Hepatocyte (in vitro differentiated cells): Measurements from ENCODE around the gene PARN. TPM values are rescaled to one million over a fixed set of nuclear protein-coding genes. Genes with fewer than 3 reads are reported as not detected.

ENCODE experiments used
- DNase-seq: peaks from one replicate; pipeline ENCODE4 v3.0.0-alpha.2; 2016; ENCODE audit warnings: low spot score
- H2AFZ ChIP-seq: fragments of 200-600 bp; sonication (generic); 2 replicates; pipeline ENCODE4 v1.6.0; 2016; ENCODE audit warnings: antibody characterized with exemption, mild to moderate bottlenecking
- H3K27ac ChIP-seq: fragments of 200-600 bp; sonication (generic); 2 replicates; pipeline ENCODE4 v1.5.1; 2016; ENCODE audit warnings: mild to moderate bottlenecking
- H3K27me3 ChIP-seq: fragments of 200-600 bp; sonication (generic); 2 replicates; pipeline ENCODE4 v1.6.1; 2016
- H3K36me3 ChIP-seq: fragments of 200-600 bp; sonication (generic); replicated peaks from 2 replicates; pipeline ENCODE4 v1.5.1; 2016; ENCODE audit warnings: low read depth; ENCODE audit not compliant: insufficient read depth
- H3K4me1 ChIP-seq: fragments of 200-600 bp; sonication (generic); 2 replicates; pipeline ENCODE4 v1.5.1; 2016; ENCODE audit warnings: mild to moderate bottlenecking, moderate library complexity; ENCODE audit not compliant: insufficient read depth
- H3K4me2 ChIP-seq: fragments of 200-600 bp; sonication (generic); 2 replicates; pipeline ENCODE4 v1.6.0; 2016
- H3K4me3 ChIP-seq: fragments of 200-600 bp; sonication (generic); 2 replicates; pipeline ENCODE4 v1.5.1; 2016; ENCODE audit warnings: mild to moderate bottlenecking
- H3K79me2 ChIP-seq: fragments of 200-600 bp; sonication (generic); 2 replicates; pipeline ENCODE4 v1.6.0; 2017; ENCODE audit warnings: mild to moderate bottlenecking
- H3K9me2 ChIP-seq: fragments of 200-600 bp; sonication (generic); replicated peaks from 2 replicates; pipeline ENCODE4 v1.6.0; 2017; ENCODE audit warnings: mild to moderate bottlenecking; ENCODE audit not compliant: insufficient read depth
- H3K9me3 ChIP-seq: fragments of 200-600 bp; sonication (generic); 2 replicates; pipeline ENCODE4 v1.5.1; 2016; ENCODE audit warnings: low read depth, mild to moderate bottlenecking
- H4K20me1 ChIP-seq: fragments of 200-600 bp; sonication (generic); 2 replicates; pipeline ENCODE4 v1.6.0; 2016; ENCODE audit warnings: mild to moderate bottlenecking; ENCODE audit not compliant: insufficient read depth, poor library complexity, severe bottlenecking
- CTCF ChIP-seq: fragments of 200-600 bp; sonication (generic); IDR thresholded peaks from 2 replicates; pipeline ENCODE4 v1.5.1; 2016; ENCODE audit warnings: antibody characterized with exemption, mild to moderate bottlenecking; ENCODE audit not compliant: poor library complexity
- EZH2 ChIP-seq: fragments of 200-600 bp; sonication (generic); IDR thresholded peaks from 2 replicates; pipeline ENCODE4 v1.6.1; 2016; ENCODE audit warnings: antibody characterized with exemption, mild to moderate bottlenecking, borderline replicate concordance
- EZH2phosphoT487 ChIP-seq: fragments of 200-600 bp; sonication (generic); IDR thresholded peaks from one replicate; pipeline ENCODE4 v1.6.1; 2018; ENCODE audit warnings: antibody characterized with exemption, mild to moderate bottlenecking, low read depth, moderate library complexity; ENCODE audit not compliant: unreplicated experiment, severe bottlenecking
- WGBS: methylation state at CpG from one replicate; pipeline ENCODE4 v1.1.6; 2016; ENCODE audit warnings: low lambda C conversion rate; ENCODE audit errors: missing lambda C conversion rate; 5-methylcytosine and 5-hydroxymethylcytosine counted together
- polyA plus RNA-seq: library from polyadenylated mRNA; unstranded; fragments of >200 nt; fragmentation: Nextera tagmentation; extraction: Ambion mirVana; gene quantifications from 2 replicates; pipeline ENCODE4 v1.2.1, GENCODE V29; 2016
- total RNA-seq: library from RNA; depleted of rRNA; stranded (reverse); fragments of >200 nt; gene quantifications from 2 replicates; pipeline ENCODE4 v1.2.3, GENCODE V29; 2014

Gene PARN
- total and polyA plus RNA-seq, 2 experiments from 2014 or later, result 23.7 to 35.6 TPM

- H2AFZ ChIP-seq, result no peak overlapping the region
- H4K20me1 ChIP-seq, result no peaks in the 10 kb centered on the region
- no peaks in the 10 kb centered on the region for H3K27me3 ChIP-seq
- H3K79me2 ChIP-seq, result no peaks in the 10 kb centered on the region
- H3K4me2 ChIP-seq, result no peak overlapping the region
- no peaks in the 10 kb centered on the region for H3K36me3 ChIP-seq
- H3K9me2 ChIP-seq, result no peaks in the 10 kb centered on the region
- peak; percentile 54 for DNase-seq
- H3K4me3 ChIP-seq, result no peak overlapping the region
- no peaks in the 10 kb centered on the region for H3K9me3 ChIP-seq
- H3K27ac ChIP-seq, result no peak overlapping the region
- 69% methylated on average over 5 of the region's 5 CpGs for WGBS
- TF ChIP-seq EZH2 (no peak), EZH2phosphoT487 (no peak), CTCF (no peak)
- H3K4me1 ChIP-seq, result no peaks in the 10 kb centered on the region
These were observed 174.5 kb downstream of the PARN start for GRCh38 chr16:14455573-14455972.

- Histone ChIP-seq H3K36me3 (no peaks in the 10 kb centered on the region), H3K9me2 (no peaks in the 10 kb centered on the region), H3K4me2 (no peak overlapping the region), H3K9me3 (no peaks in the 10 kb centered on the region), H3K4me3 (no peak overlapping the region), H2AFZ (no peak overlapping the region), H3K4me1 (no peaks in the 10 kb centered on the region), H4K20me1 (no peaks in the 10 kb centered on the region), H3K27me3 (no peaks in the 10 kb centered on the region), H3K79me2 (no peaks in the 10 kb centered on the region), H3K27ac (no peak overlapping the region)
- no peak for TF ChIP-seq CTCF
- TF ChIP-seq EZH2phosphoT487, result no peak
- no peak for TF ChIP-seq EZH2
- no peak for DNase-seq
- WGBS, result 100% methylated on average over 2 of the region's 2 CpGs
These were observed 175.7 kb downstream of the PARN start for GRCh38 chr16:14454391-14454790.

DNA sequence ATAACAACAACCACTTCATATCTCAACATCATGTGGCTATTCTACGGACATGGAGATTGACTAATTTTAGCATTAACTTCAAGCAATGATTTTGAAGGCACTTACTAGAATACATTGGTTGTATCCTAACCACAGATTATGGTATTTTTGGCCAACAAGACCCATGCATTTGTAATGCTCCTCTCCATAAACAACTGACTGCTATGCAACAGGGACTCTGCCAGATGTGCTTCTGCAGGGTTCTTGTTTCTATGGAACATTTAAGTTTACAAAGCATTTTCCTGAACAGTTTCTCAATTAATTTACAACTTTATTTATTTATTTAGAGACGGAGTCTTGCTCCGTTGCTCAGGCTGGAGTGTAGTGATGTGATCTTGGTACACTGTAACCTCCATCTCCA is 178.0 kb downstream of the PARN start:
- no peak overlapping the region for H2AFZ ChIP-seq
- no peak for DNase-seq
- no peaks in the 10 kb centered on the region for H3K79me2 ChIP-seq
- H3K36me3 ChIP-seq, result no peaks in the 10 kb centered on the region
- no peaks in the 10 kb centered on the region for H3K4me1 ChIP-seq
- no peaks in the 10 kb centered on the region for H3K27me3 ChIP-seq
- WGBS, result 88% methylated on average over 3 of the region's 3 CpGs
- H3K9me3 ChIP-seq, result no peaks in the 10 kb centered on the region
- no peak overlapping the region for H3K4me3 ChIP-seq
- no peak for TF ChIP-seq EZH2phosphoT487
- TF ChIP-seq EZH2, result no peak
- no peak for TF ChIP-seq CTCF
- H3K9me2 ChIP-seq, result no peaks in the 10 kb centered on the region
- no peak overlapping the region for H3K4me2 ChIP-seq
- no peak overlapping the region for H3K27ac ChIP-seq
- no peaks in the 10 kb centered on the region for H4K20me1 ChIP-seq

GRCh38 chr16:14450846-14451245 is 179.2 kb downstream of the PARN start:
- DNase-seq, result no peak
- no peak for TF ChIP-seq EZH2
- no peak for TF ChIP-seq EZH2phosphoT487
- TF ChIP-seq CTCF, result no peak
- Histone ChIP-seq H3K4me3 (no peak overlapping the region), H3K9me2 (no peaks in the 10 kb centered on the region), H3K4me1 (no peaks in the 10 kb centered on the region), H2AFZ (no peak overlapping the region), H4K20me1 (no peaks in the 10 kb centered on the region), H3K9me3 (no peaks in the 10 kb centered on the region), H3K27me3 (no peaks in the 10 kb centered on the region), H3K36me3 (no peaks in the 10 kb centered on the region), H3K4me2 (no peak overlapping the region), H3K27ac (no peak overlapping the region), H3K79me2 (no peaks in the 10 kb centered on the region)
- WGBS, result 92% methylated on average over 6 of the region's 6 CpGs
